Testis (tissue), 3 donors: ENCODE results near the gene ANO2. TPM values are rescaled to one million over a fixed set of nuclear protein-coding genes. Genes with fewer than 3 reads are reported as not detected.

Experiments used
- DNase-seq: peaks from one replicate; pipeline ENCODE4 v3.0.0-alpha.2; 2019
- H3K27ac ChIP-seq, 2 donors: fragments of 200-600 bp; sonication (generic); one replicate each; pipeline ENCODE4 v1.5.1; 2019
- H3K27me3 ChIP-seq: fragments of 200-600 bp; sonication (generic); one replicate; pipeline ENCODE4 v1.5.1; 2019
- H3K36me3 ChIP-seq: fragments of 200-600 bp; sonication (generic); one replicate; pipeline ENCODE4 v1.5.1; 2017; ENCODE audit warnings: low read depth; ENCODE audit errors: missing control alignments
- H3K4me1 ChIP-seq: fragments of 200-600 bp; sonication (generic); one replicate; pipeline ENCODE4 v1.5.1; 2019
- H3K4me3 ChIP-seq, 2 donors: fragments of 200-600 bp; sonication (generic); one replicate each; pipeline ENCODE4 v1.5.1; 2017 to 2019
- H3K9me3 ChIP-seq: fragments of 200-600 bp; sonication (generic); one replicate; pipeline ENCODE4 v1.5.1; 2017
- CTCF ChIP-seq, 3 experiments: fragments of 450-650 bp in 2 of 3; fragments of 200-600 bp in 1 of 3; sonication (generic) in 1 of 3; IDR thresholded peaks; one replicate each; pipeline ENCODE4 v1.5.1; 2016 to 2019; ENCODE audit warnings: antibody characterized with exemption in 3 of 3, mild to moderate bottlenecking in 2 of 3, moderate library complexity in 1 of 3
- POLR2A ChIP-seq: fragments of 450-650 bp; IDR thresholded peaks from one replicate; pipeline ENCODE4 v1.6.1; 2017; ENCODE audit warnings: antibody characterized with exemption, mild to moderate bottlenecking, moderate library complexity
- WGBS, 2 donors: methylation state at CpG; one replicate each; pipeline ENCODE4 v1.1.5; 2018; 5-methylcytosine and 5-hydroxymethylcytosine counted together
- intact Hi-C: fragments of 100-400 bp; cut with DNase I; formaldehyde crosslinking; loops from one replicate; pipeline ENCODE4 v1.15.1; 2023; ENCODE audit warnings: low total_unique reads
- polyA plus RNA-seq: library from polyadenylated mRNA; stranded (reverse); fragments of 350-450 nt; fragmentation: Illumina TruSeq; extraction: RNeasy Lipid Tissue Mini Kit (QIAGEN cat#74804); gene quantifications from one replicate; pipeline ENCODE4 v1.2.3, GENCODE V29; 2014; ENCODE audit warnings: low read depth, low replicate concordance; ENCODE audit not compliant: insufficient read depth
- total RNA-seq, 2 donors: library from RNA; depleted of rRNA; stranded (reverse); fragments of >200 nt; gene quantifications; one replicate each; pipeline ENCODE4 v1.2.3, GENCODE V29; 2016

Gene ANO2
- total and polyA plus RNA-seq, 3 donors from 2014 or later = 9.8 to 24.5 (median 24.4) TPM

- WGBS, 2 donors = 34 to 55% methylated on average over 3 of the region's 3 CpGs
- Histone ChIP-seq H3K36me3 (no peaks in the 10 kb centered on the region), H3K27ac (no peak overlapping the region), H3K9me3 (no peaks in the 10 kb centered on the region), H3K4me1 (no peaks in the 10 kb centered on the region), H3K27me3 (no peaks in the 10 kb centered on the region), H3K4me3 (no peak overlapping the region)
- no peak for DNase-seq
- TF ChIP-seq CTCF (IDR thresholded peaks at IDR 0.05) = no peak
- no peak for TF ChIP-seq POLR2A
- intact Hi-C loops = no loop called here
Measured at GRCh38 chr12:5954661-5955060, 9.6 kb upstream of the ANO2 start.

- Histone ChIP-seq H3K4me1 (no peaks in the 10 kb centered on the region), H3K27ac (no peak overlapping the region), H3K36me3 (no peaks in the 10 kb centered on the region), H3K27me3 (no peaks in the 10 kb centered on the region), H3K9me3 (no peaks in the 10 kb centered on the region), H3K4me3 (no peak overlapping the region)
- intact Hi-C loops = no loop called here
- WGBS, 2 donors = 79 to 85% methylated on average over 5 of the region's 5 CpGs
- TF ChIP-seq CTCF (IDR thresholded peaks at IDR 0.05) (no peak), POLR2A (no peak)
- no peak for DNase-seq
Measured at GRCh38 chr12:5953835-5954586, 9.0 kb upstream of the ANO2 start.

GRCh38 chr12:5952031-5952430, 7.0 kb upstream of the ANO2 start:
- no peaks in the 10 kb centered on the region for H3K4me1 ChIP-seq
- no peaks in the 10 kb centered on the region for H3K9me3 ChIP-seq
- no peaks in the 10 kb centered on the region for H3K36me3 ChIP-seq
- H3K4me3 ChIP-seq = no peak overlapping the region
- H3K27ac ChIP-seq = no peak overlapping the region
- H3K27me3 ChIP-seq = no peaks in the 10 kb centered on the region
- TF ChIP-seq CTCF (IDR thresholded peaks at IDR 0.05) (no peak), POLR2A (no peak)
- DNase-seq = no peak
- intact Hi-C loops = no loop called here
- WGBS, 2 donors = 94 to 96% methylated on average over 3 of the region's 3 CpGs

GRCh38 chr12:5948696-5949095, 3.6 kb upstream of the ANO2 start:
- intact Hi-C loops = no loop called here
- Histone ChIP-seq H3K27me3 (no peaks in the 10 kb centered on the region), H3K36me3 (no peaks in the 10 kb centered on the region)

More at GRCh38 chr12:5948696-5949095, 3.6 kb upstream of the ANO2 start:
- H3K4me1 ChIP-seq = no peaks in the 10 kb centered on the region
- no peaks in the 10 kb centered on the region for H3K9me3 ChIP-seq
- H3K27ac ChIP-seq = no peak overlapping the region
- no peak for DNase-seq
- no peak overlapping the region for H3K4me3 ChIP-seq
- WGBS, 2 donors = 58 to 72% methylated on average over 3 of the region's 3 CpGs
- TF ChIP-seq CTCF (IDR thresholded peaks at IDR 0.05) = no peak
- no peak for TF ChIP-seq POLR2A
